DOHH2 (cell line): ENCODE measurements around the gene METTL16.

ENCODE experiments used
- CTCF ChIP-seq: fragments of 200-600 bp; sonication (generic); IDR thresholded peaks from one replicate; pipeline ENCODE4 v1.5.1; 2014; ENCODE audit warnings: antibody characterized with exemption, mild to moderate bottlenecking, low read depth, low read length; ENCODE audit not compliant: poor library complexity, severe bottlenecking
- EZH2phosphoT487 ChIP-seq: fragments of 200-600 bp; sonication (generic); IDR thresholded peaks from 2 replicates; pipeline ENCODE4 v1.6.1; 2017; ENCODE audit warnings: borderline replicate concordance, mild to moderate bottlenecking, antibody characterized with exemption, low read length, moderate library complexity, mixed read lengths

GRCh38 chr17:2392252-2393173, 119.2 kb downstream of the METTL16 start:
- TF ChIP-seq CTCF: no peak
- no peak for TF ChIP-seq EZH2phosphoT487
